Measurements from ENCODE around the gene COX7B2. TPM values are rescaled to one million over a fixed set of nuclear protein-coding genes. Genes with fewer than 3 reads are reported as not detected.
A peak's percentile ranks its signal among the peaks of the same experiment; 100 is the strongest.

COX7B2 gene
- total and polyA plus RNA-seq, 2 of the 4 experiments (the other 2 are of a cell fraction) = not detected

DNA sequence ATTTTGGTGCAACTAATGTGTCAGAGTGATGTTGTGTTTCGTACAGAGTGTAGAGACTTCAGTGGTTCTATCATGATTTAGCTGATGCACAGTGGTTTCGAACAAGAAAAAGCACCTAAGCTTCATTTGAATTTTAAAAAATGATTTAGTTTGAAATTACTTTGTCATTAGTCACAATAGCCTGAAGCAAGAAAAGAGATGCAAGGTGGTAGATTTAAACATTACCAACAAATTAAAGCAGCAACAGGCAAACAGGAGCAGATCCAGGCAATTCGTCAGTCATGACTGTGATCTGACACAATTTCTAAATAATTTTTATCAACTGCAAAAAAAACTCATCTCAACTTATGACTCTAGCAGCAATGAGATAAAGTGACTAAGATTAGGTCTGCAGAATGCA is 24.6 kb upstream of the COX7B2 start:
- no peak overlapping the region for H2AFZ ChIP-seq (replicated peaks; ENCODE audit: low read length, poor library complexity)
- H3K79me1 ChIP-seq (ENCODE audit: low read depth in 1 of 2, low read length in 2 of 2) = no peaks in the 10 kb centered on the region
- H3K4ac ChIP-seq (ENCODE audit: low read depth, low read length) = no peak overlapping the region
- intact Hi-C loops (cut with micrococcal nuclease) = loop anchor here (2.0 to 5.0 kb wide), 3 partner anchors 91 to 629 kb away; no protein-coding TSS in a partner anchor
- H3K4me2 ChIP-seq (ENCODE audit: low read depth, low read length) = peak overlapping the region; percentile 26; the same call in 1 of the 2 replicates
- no peak for DNase-seq
- ATAC-seq (ENCODE audit: low read depth) = no peak
- H4K8ac ChIP-seq (ENCODE audit: low read depth in 2 of 2, low read length in 2 of 2) = no peak overlapping the region
- H2AK9ac ChIP-seq (replicated peaks; ENCODE audit: low read depth, low read length, poor library complexity) = no peak overlapping the region
- H3K14ac ChIP-seq (replicated peaks; ENCODE audit: low read depth, low read length) = peak overlapping the region; percentile 43; the same call in 1 of the 2 replicates
- no peak overlapping the region for H3K56ac ChIP-seq (ENCODE audit: extremely low read depth, insufficient read depth, low read length)
- no peak overlapping the region for H4K5ac ChIP-seq (ENCODE audit: low read depth, low read length)
- H4K20me1 ChIP-seq (ENCODE audit: insufficient read depth, low read length) = no peaks in the 10 kb centered on the region
- H2BK120ac ChIP-seq (ENCODE audit: low read depth, low read length) = peak overlapping the region; percentile 23; the same call in 1 of the 2 replicates
- H3K36me3 ChIP-seq (ENCODE audit: control insufficient read depth, insufficient read depth, low read length) = no peaks in the 10 kb centered on the region
- H2BK5ac ChIP-seq (ENCODE audit: low read depth, low read length, poor library complexity, severe bottlenecking) = no peak overlapping the region
- H2AK5ac ChIP-seq (ENCODE audit: low read depth, low read length) = peak overlapping the region; percentile 1; the same call in 1 of the 2 replicates
- H4K91ac ChIP-seq (ENCODE audit: insufficient read depth, low read depth, low read length) = no peak overlapping the region
- in situ Hi-C loops (cut with MboI; ENCODE audit: low sequenced_read_pairs) = loop anchor here (5.0 to 25.0 kb wide), 3 partner anchors 189 to 629 kb away; no protein-coding TSS in a partner anchor
- H3K9me1 ChIP-seq (ENCODE audit: insufficient read depth, low read length) = no peaks in the 10 kb centered on the region
- H3K18ac ChIP-seq (ENCODE audit: low read depth, low read length) = no peak overlapping the region
- no peak overlapping the region for H2BK15ac ChIP-seq (ENCODE audit: low read depth, low read length)
- no peak overlapping the region for H3K9ac ChIP-seq (ENCODE audit: low read depth, low read length)
- peak overlapping the region; percentile 57; the same call in 1 of the 2 replicates for H2BK20ac ChIP-seq (ENCODE audit: low read depth, low read length)
- BruUV-seq (replicated peaks) = no TSS peak
- no peaks in the 10 kb centered on the region for H3K27me3 ChIP-seq (ENCODE audit: control insufficient read depth, insufficient read depth, low read length)
- TF ChIP-seq, protein P1, sequence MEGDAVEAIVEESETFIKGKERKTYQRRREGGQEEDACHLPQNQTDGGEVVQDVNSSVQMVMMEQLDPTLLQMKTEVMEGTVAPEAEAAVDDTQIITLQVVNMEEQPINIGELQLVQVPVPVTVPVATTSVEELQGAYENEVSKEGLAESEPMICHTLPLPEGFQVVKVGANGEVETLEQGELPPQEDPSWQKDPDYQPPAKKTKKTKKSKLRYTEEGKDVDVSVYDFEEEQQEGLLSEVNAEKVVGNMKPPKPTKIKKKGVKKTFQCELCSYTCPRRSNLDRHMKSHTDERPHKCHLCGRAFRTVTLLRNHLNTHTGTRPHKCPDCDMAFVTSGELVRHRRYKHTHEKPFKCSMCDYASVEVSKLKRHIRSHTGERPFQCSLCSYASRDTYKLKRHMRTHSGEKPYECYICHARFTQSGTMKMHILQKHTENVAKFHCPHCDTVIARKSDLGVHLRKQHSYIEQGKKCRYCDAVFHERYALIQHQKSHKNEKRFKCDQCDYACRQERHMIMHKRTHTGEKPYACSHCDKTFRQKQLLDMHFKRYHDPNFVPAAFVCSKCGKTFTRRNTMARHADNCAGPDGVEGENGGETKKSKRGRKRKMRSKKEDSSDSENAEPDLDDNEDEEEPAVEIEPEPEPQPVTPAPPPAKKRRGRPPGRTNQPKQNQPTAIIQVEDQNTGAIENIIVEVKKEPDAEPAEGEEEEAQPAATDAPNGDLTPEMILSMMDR (conservative IDR thresholded peaks at IDR 0.05; ENCODE audit: low read depth, low read length) = no peak
- TF ChIP-seq, protein P2, sequence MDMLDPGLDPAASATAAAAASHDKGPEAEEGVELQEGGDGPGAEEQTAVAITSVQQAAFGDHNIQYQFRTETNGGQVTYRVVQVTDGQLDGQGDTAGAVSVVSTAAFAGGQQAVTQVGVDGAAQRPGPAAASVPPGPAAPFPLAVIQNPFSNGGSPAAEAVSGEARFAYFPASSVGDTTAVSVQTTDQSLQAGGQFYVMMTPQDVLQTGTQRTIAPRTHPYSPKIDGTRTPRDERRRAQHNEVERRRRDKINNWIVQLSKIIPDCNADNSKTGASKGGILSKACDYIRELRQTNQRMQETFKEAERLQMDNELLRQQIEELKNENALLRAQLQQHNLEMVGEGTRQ (IDR thresholded peaks at IDR 0.05; ENCODE audit: low read depth, low read length) = no peak
- TF ChIP-seq MAFK (IDR thresholded peaks at IDR 0.05; ENCODE audit: low read depth, low read length) = no peak
- no peak for TF ChIP-seq NFE2L2 (IDR thresholded peaks at IDR 0.05; ENCODE audit: low read depth, low read length)
- TF ChIP-seq MAZ (IDR thresholded peaks at IDR 0.05; ENCODE audit: borderline replicate concordance, low read depth, low read length) = no peak
- no peak for TF ChIP-seq CEBPB (IDR thresholded peaks at IDR 0.05; ENCODE audit: low read depth, low read length)
- no peak for TF ChIP-seq CHD1 (IDR thresholded peaks at IDR 0.05; ENCODE audit: low read depth, low read length)
- ChIA-PET CTCF (interaction anchor here (0.6 to 1.5 kb wide), 3 partner anchors 89 to 189 kb away, joined by 3 to 6 read pairs (median 4); no protein-coding TSS in a partner anchor), POLR2A (ENCODE audit: unreplicated experiment) (no interaction called here)
- H3K27ac ChIP-seq (ENCODE audit: insufficient read depth, low read length) = no peak overlapping the region
- no peaks in the 10 kb centered on the region for H3K4me1 ChIP-seq (ENCODE audit: control insufficient read depth, insufficient read depth, low read length)
- H3K23ac ChIP-seq (ENCODE audit: low read depth, low read length) = no peak overlapping the region
- dilution Hi-C loops (cut with HindIII; ENCODE audit: low sequenced_read_pairs, unreplicated experiment) = no loop called here
- WGBS, 2 experiments (ENCODE audit: extremely low coverage in 2 of 2, insufficient read length in 1 of 2) = no CpG with 5 or more reads among the region's 3 CpGs
- no peaks in the 10 kb centered on the region for H3K9me3 ChIP-seq (ENCODE audit: control insufficient read depth, insufficient read depth, low read length)
- no peak overlapping the region for H3K4me3 ChIP-seq (ENCODE audit: insufficient read depth, low read depth, low read length)

All from IMR-90 (cell line).